IPS-18c (cell line): ENCODE results near the gene SPIRE1.

Experiments used
- H3K4me3 ChIP-seq: 2 replicates; pipeline ENCODE4 v1.7.0; 2013; ENCODE audit warnings: low read depth, mild to moderate bottlenecking, low read length, moderate library complexity; ENCODE audit not compliant: insufficient read depth
- H3K9me3 ChIP-seq: one replicate; pipeline ENCODE4 v1.6.1; 2013; ENCODE audit warnings: mild to moderate bottlenecking, low read length, moderate library complexity; ENCODE audit not compliant: control insufficient read depth, insufficient read depth

Gene SPIRE1

DNA sequence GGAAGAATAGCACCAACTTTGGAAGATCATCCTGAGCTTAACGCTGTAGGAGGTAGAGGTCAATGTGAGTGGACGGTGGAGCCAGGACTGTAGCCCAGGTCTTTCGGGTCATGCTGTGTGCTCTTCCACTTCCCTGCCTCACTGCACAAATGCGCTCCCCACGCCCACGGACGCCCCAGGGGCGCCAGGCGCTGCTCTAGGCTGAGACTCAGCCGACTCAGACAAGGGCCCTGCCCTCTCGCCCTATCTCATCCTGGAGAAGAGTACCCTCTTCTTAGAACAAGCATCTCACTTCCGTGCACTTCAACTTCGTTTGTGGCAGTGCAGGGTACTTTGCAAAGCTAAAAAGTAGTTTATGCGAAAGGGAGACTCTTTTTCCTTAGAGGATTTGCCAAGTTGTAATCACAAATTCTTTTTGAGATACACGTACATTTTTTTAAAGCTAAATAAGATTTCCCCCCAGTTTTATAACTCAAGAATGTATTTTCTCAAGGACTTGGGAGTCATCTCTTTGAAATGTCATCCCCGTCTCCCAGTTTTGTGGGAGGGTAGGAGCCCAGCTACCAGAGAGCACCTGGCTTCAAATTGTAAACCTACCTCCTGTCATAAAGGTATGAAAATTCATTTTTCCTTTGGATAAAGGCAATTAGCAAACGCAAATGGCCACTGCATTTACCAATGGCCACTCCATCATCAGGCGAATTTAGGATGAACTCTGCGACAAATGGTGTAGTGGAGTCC is 251.4 kb downstream of the SPIRE1 start:
- Histone ChIP-seq H3K4me3 (no peak overlapping the region), H3K9me3 (no peaks in the 10 kb centered on the region)

DNA sequence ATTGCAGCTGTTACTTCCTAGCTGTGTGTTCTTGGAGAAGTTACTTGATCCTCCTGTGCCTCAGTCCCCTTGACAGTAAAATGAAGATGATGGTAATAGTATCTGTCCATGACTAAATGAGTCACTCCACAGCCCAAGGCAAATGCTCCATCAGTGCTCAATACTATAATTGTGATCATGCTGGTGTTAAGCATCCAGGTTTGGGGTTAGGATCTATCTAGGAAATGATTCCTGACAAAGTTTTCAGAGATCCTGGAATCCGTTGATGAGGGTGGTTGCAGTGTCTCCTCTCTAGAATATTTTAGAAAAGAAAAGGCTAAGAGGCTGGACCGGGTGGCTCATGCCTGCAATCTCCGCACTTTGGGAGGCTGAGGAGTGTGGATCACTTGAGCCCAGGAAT is 252.8 kb downstream of the SPIRE1 start:
- no peaks in the 10 kb centered on the region for H3K9me3 ChIP-seq
- H3K4me3 ChIP-seq = no peak overlapping the region

DNA sequence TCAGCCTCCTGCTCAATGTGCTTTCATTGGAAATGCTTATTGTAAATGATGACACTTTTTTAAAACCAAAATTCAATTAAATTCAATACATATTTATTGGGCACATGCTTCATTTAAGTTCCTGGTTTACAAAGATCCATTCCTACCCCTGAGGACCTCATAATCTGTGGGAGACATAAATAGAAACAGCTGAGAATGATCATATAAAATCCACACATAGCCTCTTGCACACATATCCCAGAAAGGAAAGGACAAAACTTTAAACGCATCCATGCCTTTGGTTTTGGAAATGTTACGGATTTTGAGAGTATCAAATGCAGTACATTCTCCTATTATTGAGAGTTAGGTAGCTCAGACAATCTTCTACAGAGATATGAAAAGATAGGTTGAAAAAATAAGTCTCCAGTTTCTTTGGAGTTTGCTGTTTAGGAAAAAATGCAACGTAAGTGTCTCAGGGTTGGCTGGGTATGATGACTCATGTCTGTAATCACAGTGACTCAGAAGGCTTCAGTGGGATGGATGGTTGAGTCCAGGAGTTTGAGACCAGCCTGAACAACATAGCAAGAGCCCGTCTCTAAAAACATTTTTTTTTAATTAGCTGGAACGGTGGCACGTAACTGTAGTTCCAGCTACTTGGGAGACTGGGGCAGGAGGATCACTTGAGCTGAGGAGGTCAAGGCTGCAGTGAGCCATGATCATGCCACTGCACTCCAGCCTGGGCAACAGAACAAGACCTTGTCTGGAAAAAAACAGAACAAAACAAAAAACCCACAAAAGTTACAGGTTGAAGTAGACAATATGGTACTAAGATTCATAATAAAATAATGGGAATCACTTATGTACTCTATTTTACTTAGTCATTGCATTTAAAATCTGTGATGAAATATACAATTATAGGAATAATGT is 254.1 kb downstream of the SPIRE1 start:
- Histone ChIP-seq H3K9me3 (no peaks in the 10 kb centered on the region), H3K4me3 (no peak overlapping the region)

DNA sequence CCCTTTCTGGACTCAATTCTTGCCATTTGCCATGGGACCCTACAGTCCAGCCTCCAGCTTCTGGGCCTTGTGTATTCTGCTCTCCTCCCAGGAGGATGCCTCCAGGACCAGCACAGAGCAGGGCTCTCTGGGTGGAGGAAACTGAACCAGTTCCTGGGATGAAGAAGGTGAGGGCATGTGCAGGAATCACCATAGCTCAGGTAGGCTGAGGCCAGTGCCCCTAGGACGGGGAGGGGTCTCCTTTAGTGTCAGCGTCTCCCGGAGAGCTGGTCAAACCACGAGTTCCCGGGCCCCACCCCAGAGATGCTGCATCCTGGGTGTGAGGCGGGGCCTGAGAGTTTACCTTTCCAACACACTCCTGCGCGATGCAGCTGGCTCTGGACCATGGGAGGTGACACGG is 256.0 kb downstream of the SPIRE1 start:
- no peaks in the 10 kb centered on the region for H3K9me3 ChIP-seq
- H3K4me3 ChIP-seq = no peak overlapping the region

DNA sequence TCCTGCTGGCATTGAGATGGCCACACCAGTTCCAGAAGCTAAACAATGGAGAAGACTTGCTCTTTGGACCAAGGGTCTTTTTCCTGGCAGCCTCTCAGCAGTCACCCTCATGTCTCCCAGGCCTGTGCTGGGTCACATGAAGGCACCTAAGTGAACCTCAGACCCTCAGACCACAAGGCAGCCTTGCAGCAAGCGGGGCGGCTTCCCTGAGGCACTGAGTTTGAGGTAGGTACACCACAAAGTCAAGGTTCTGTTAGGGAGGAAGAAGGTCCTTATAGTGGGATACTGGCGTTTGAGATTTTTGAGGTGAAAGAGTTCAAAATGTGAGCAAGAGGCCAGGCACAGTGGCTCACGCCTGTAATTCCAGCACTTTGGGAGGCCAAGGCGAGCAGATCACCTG is 258.7 kb downstream of the SPIRE1 start:
- H3K9me3 ChIP-seq = no peaks in the 10 kb centered on the region
- H3K4me3 ChIP-seq = no peak overlapping the region

DNA sequence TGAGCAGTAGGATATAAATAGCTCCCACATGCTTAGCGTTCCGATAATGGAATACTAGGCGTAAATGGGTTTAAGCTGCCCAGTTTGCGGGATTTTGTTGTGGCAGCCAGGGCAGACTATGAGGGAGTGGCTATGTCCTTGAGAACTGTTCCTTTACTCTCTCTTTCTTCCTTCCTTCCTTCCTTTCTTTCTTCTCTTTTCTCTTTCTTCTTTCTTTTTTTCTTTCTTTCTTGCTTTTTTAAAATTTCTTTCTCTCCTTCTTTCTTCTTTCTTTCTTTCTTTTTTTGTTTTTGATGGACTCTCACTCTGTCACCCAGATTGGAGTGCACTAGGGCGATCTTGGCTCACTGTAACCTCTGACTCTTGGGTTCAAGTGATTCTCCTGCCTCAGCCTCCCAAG is 259.3 kb downstream of the SPIRE1 start:
- H3K9me3 ChIP-seq = no peaks in the 10 kb centered on the region
- no peak overlapping the region for H3K4me3 ChIP-seq

DNA sequence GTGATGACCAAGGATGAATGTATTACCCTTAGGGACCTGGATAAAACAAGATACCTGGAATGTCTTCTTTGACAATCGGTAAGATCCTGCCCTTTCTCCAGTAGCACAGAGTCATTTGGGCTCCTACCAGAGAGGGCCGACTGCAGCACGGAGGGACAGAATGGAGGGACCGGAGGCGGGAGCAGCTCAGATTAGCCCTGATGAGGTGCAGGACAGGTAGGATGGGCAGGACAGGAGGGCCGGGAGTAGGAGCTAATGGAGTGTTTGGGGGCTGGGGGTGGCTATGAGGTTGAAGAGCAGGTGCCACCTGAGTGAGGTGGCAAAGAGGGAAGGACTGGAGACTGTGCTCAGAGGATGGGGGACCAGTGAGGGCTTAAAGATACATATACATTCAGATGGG is 260.1 kb downstream of the SPIRE1 start:
- Histone ChIP-seq H3K9me3 (no peaks in the 10 kb centered on the region), H3K4me3 (no peak overlapping the region)

DNA sequence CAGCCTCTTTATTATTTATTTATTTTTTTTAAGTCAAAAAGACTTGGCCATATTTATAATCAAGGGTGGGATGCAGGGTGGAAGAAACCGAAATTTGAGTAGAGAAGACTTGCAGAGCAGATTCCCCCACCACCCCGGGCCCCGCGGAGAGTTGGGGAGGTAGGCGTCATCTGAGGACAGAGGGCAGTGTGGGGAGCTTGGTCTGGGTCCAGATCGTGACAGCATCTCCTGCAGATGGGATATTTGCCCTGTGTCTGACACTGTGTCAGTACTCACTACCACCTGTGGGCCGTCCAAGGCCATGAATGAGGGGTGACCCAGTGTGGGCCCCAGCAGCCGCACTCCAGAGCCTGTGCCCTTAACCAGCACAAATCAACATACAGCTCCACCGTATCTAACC is 260.7 kb downstream of the SPIRE1 start:
- no peak overlapping the region for H3K4me3 ChIP-seq
- no peaks in the 10 kb centered on the region for H3K9me3 ChIP-seq
